Measurements from ENCODE around the gene TPRG1.

Gene TPRG1

DNA sequence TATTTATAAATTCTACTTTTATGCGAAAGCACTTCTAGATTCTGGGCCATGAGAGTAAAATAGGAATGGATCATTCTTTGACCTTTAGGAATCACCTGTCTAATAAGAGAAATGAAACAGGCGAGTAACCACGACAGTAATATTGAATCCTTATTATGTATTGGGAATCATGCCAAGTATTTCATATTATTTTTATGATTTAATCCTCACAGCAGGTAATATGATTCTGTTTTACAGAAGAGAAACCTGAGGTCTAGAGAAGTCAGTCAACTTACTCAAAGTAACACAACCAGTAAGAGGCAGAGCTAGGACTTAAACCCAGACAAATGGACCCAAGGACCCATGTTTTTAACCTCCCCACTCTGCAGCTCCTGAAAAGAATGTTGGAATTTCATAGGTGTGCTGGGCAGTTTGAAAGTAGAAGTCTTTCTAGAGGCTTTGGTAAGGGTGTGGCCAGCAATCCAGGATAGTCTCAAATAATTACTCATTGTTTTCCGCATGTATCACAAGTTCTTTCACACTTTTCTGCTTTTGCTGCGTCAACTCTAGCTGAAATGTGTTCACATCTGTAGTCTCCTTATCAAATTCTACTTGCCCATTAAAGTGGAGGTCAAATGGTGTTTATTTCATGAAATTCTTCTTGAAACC lies 181.7 kb downstream of the TPRG1 start:
- no peak for DNase-seq (ENCODE audit: low spot score)
- no peak for FAIRE-seq

DNA sequence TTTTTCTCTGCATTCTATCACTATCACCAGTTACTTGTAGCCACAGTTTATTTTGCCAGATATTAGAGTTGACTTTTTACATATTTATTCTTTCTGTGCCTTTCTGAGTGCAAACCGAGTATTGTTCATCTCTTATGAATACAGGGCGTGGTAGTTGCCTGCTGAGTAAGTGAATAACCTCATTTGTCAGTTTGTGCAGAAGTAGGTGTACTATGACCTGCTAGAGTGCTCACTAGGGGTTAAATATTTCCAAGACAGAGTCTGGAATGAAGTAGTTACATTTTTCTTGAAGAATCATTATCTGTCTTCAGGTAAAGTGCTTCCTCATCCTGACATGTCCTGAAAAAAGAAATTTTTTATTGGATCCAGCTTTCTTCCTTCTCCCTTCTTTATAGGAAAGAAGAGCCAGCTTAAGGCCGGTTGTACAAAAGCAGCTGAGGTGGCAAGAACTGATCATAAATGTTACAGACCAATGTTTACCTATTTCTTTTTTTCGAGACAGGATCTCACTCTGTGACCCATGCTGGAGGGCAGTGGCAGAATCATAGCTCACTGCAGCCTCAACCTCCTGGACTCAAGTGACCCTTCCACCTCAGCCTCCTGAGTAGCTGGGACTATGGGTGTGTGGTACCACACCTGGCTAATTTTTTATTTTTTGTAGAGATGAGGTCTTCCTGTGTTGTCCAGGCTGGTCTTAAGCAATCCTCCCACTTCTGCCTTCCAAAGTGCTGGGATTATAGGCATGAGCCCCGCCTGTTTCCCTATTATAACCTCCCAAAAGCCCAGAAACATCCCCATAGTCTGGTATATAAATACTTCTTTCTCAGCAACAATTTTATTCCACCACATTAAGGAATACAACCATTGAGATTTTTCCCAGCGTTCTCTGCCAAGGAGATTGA lies 182.5 kb downstream of the TPRG1 start:
- no peak for DNase-seq (ENCODE audit: low spot score)
- no peak for FAIRE-seq

DNA sequence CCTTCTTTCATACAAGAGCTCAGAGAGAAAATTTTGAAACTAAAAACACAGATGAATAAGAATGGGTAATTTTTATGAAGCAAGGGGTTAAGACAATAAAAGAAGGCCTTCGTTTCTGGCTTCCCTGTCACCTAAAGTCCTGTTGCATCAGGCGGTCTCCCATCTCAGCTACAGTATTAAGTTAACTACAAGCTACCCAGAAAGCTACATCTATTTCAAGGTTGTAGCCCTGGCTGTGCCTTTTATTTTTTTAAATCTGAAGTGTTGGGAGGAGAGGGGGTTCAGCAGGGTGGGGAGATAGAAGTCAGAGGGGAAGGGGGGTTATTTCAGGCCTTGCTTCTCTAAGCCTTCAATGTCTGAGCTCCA lies 183.3 kb downstream of the TPRG1 start:
- DNase-seq (ENCODE audit: low spot score), result no peak
- FAIRE-seq, result no peak

DNA sequence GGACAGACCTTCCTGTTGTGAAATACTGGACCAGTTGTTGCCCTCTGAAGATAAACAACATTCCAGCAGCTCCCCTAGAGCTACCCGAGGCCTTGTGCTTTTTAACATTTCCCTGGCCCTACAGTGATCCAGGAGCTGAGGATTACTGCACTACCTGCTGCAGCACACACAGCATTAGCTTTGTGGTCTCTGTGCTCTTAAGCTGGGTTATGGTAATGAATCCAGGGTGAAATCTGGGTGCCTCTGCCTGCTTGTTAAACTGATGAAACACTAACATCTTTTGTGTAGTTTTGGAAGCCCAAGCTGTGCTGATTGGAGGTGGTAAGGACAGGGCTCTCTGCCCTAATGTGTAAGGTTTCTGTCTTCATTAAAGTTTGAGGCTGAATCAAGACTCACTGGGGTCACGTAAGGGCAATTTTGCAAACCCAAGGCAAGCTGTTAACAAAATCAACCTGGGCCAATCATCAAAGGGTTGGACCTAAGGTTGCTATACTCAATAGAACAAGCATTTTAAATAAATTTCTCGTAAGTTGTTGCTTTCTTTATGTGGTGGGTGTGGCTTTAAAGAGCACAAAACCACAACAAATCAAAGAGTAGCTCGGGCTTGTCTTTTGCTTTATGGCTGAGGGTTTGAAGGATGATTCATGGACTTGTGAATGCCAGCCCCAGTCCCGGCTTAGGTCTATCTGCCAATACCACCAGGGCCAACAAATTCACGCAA lies 183.9 kb downstream of the TPRG1 start:
- no peak for DNase-seq (ENCODE audit: low spot score)
- FAIRE-seq, result no peak

DNA sequence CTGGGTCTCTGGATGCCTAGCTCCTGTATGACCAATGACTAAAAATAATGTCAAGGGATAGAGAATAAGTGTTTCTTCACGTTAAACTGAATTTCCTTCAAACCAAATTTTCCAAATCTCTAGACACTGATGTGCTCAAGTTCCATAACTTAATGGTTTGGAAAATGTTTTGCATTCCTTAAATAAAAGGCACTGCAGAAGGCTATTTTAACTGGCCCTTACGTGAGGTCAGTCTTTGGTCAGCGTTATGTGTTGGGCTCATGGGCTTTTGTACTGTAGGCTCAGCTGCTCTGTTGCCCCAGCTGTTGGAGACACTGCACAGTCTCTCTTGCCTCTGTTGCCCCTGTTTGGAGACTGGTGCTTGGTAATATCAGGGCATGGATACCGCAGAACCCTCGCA lies 188.5 kb downstream of the TPRG1 start:
- FAIRE-seq (no peak), DNase-seq (ENCODE audit: low spot score) (no peak)

DNA sequence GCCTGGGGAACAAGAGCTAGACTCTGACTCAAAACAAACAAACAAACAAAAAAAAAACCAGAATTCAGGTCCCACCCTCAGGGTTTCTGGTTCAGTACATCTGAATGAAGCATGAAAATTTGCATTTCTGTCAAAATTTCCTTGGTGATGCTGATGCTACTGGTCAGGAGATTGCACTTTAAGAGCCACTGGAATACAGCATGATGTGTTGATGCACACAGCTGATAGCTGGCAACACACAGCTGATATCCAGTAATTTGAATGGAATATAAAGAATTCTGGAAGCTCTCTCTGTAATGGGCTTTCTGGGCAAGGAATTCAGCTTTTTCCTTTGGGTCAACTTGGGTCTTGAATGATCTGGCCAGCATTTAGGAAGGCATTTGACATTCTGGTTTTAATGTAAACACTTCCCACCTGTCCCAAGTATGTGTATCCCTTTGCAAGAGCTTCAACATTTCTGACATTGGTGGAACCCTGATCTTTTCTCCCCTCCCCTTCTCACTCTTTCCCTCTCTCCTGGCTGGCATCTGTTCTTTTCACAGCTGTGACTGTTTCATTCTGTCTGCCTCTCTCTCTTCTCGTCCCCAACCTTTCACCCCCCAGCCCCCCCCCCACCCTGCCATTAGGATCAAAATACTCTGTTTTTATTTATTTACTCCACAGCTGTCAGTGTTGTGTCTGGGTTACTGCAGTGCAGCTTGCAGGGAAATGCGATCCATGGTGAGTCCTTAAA lies 189.5 kb downstream of the TPRG1 start:
- no peak for FAIRE-seq
- no peak for DNase-seq (ENCODE audit: low spot score)

DNA sequence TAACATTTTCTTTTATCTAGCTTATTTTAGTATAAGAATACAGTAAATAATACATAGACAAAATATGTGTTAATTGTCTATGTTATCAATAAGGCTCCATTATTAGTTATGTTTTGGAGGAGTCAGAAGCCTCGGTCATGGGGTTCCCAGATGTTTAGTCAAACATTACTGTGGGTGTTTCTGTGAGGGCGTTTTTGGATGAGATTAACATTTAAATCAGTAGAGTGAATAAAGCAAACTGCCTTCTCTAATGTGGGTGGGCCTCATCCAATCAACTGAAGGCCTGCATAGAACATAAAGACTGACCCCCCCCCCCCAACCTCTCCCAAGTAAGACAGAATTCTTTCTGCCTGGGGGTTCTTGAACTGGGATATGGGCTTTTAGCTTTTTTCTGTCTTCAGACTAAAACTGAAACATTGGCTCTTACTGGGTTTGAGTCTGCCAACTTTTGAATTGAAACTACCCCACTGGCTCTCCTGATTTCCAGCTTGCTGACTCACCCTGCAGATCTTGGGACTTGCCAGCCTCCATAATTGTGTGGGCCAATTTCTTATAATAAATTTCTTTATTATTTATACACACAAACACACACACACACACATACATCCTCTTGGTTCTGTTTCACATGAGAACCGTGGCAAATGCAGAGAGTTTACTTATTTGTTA lies 192.0 kb downstream of the TPRG1 start:
- FAIRE-seq (no peak), DNase-seq (ENCODE audit: low spot score) (no peak)

DNA sequence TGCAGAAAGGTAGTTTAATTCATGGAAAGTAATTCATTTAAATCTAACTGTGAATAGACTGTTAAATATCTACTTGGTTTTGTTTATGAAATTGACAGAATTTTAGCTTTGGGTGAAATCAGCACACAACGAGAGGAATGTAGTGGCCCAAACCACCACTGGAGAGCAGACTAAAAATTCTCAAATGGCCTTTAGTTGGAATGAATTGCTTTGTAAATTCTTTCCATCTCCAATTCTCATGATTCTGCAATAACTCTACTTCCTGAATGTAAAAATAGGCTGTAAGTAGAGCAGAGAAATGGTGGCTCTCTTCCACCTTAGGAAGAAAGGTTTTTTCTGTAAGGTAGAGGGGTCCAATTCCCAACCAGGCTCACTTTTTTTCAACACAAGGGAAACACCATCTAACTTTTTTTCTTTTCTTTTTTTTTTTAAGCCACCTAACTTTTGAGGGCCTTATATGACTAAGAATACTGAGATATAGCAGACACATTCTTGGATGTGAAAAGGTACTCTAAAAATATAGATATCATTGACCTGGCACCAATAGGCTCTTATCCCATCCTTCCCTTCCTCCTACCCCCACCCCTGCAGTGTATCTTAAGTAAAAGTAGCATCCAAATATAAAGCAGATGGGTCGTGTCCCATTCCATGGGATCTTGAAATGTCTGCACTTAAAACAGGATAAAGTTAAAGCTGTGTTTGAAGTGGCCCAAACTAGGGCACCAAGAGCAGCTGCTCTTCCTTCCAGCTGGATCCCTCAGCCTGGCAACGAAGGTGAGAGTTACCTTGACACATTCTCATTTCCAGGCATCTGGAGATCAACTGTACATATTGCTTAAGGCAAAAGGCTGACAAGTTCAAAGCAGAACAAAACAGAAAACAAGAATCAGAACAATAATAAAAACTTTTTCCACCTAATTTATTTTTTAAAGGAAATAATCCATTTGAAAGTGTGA lies 194.1 kb downstream of the TPRG1 start:
- DNase-seq (ENCODE audit: low spot score) (no peak), FAIRE-seq (no peak)

DNA sequence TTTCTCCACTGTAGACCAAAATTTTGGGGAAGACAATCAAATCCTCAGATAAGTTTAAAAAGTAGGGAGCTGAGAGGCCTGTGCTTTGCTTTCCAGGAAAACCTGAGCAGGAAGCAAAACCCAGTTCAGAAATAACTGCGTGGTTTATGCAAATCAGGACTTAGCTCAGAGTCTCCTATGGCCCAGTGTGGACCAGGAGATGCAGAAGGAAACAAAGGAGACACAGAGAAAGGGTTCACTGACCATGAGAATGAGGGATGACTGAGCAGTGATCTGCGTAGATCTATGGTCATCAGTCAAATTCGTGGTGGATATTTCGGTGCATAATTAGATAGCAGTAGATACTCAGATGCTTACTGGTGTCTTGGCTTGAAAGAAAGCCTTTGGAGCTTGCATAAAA lies 196.6 kb downstream of the TPRG1 start:
- FAIRE-seq (no peak), DNase-seq (ENCODE audit: low spot score) (no peak)

DNA sequence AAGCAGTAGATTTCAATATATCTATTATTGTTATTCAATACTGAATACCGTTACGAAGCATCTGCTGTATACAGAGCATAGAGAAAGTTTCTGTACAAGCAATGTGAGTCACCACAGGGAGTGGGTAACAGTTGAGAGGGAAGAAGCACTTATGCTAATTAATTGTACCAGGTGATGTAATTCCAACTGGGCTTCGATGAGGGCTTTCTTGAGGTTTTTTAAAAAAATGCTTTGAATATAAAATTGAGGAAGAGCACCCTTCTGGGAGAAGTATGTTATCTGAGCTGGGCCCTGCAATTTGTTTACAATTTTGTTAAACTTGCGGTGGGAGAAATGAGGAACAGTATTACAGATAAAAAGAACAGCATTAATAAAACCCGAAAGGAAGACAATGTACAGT lies 197.9 kb downstream of the TPRG1 start:
- no peak for FAIRE-seq

DNA sequence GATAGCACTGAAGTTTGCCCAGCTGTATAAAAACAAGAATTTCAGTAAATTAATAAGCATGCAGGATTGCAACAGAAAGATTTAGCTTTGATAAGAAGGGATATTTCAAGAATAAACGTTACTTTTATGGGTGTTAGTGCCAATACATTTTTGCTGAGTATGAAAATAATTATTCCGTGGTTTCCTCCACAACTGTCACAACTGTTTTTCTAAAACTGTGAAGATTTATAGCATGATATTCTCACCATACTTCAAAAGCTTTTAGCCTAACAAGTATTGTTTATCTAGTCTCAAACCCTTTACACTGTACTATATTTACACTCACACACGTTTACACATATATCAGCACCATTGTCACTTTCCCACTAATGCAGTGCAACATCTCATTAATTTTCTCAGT lies 200.5 kb downstream of the TPRG1 start:
- no peak for FAIRE-seq
- DNase-seq (ENCODE audit: low spot score), result no peak

More for the DNA sequence above, 197.9 kb downstream of the TPRG1 start:
- DNase-seq (ENCODE audit: low spot score), result no peak

All from RCC 7860 (cell line).